AG04450 (cell line): ENCODE results near the gene SORL1-AS1.

Source experiments
- CTCF ChIA-PET: fragments of 300-600, 350-600 bp; formaldehyde crosslinking; extraction: SDS; loops from one replicate; lab custom pipeline; 2022; ENCODE audit warnings: antibody characterized with exemption, inconsistent platforms; lab: Charles Lee
- POLR2A ChIA-PET: fragments of 350-600 bp; formaldehyde crosslinking; extraction: SDS; loops from one replicate; lab custom pipeline; 2021; ENCODE audit warnings: antibody characterized with exemption, inconsistent platforms; lab: Yijun Ruan, JAX
- DNase-seq: peaks from one replicate; pipeline ENCODE4 v3.0.0-alpha.2; 2011; ENCODE audit warnings: low read depth, low spot score
- H3K27ac ChIP-seq: one replicate; pipeline ENCODE4 v1.5.1; 2012; ENCODE audit warnings: low read depth, low read length, control low read depth
- H3K27me3 ChIP-seq: one replicate; pipeline ENCODE4 v1.6.0; 2012; ENCODE audit warnings: low read length; ENCODE audit not compliant: control insufficient read depth, insufficient read depth
- H3K4me3 ChIP-seq: 2 replicates; pipeline ENCODE4 v1.5.1; 2011; ENCODE audit warnings: mild to moderate bottlenecking, low read depth, low read length, control low read depth
- H3K9me3 ChIP-seq: 2 replicates; pipeline ENCODE4 v1.5.1; 2012; ENCODE audit warnings: low read length; ENCODE audit not compliant: control insufficient read depth, insufficient read depth
- CTCF ChIP-seq: IDR thresholded peaks from 2 replicates; pipeline ENCODE4 v1.5.1; 2011; ENCODE audit warnings: low read depth, low read length, control low read depth, inconsistent platforms

The SORL1-AS1 gene

GRCh38 chr11:121437018-121437685 is 15.6 kb downstream of the SORL1-AS1 start:
- ChIA-PET CTCF (no interaction called here), POLR2A (no interaction called here)
- DNase-seq: no peak
- no peak overlapping the region for H3K4me3 ChIP-seq
- no peak overlapping the region for H3K27ac ChIP-seq
- H3K27me3 ChIP-seq: peaks cover 10% of the 10 kb centered on the region
- no peaks in the 10 kb centered on the region for H3K9me3 ChIP-seq
- TF ChIP-seq CTCF: no peak

GRCh38 chr11:121435551-121436511 is 16.9 kb downstream of the SORL1-AS1 start:
- Histone ChIP-seq H3K9me3 (no peaks in the 10 kb centered on the region), H3K27me3 (peaks cover 13% of the 10 kb centered on the region), H3K4me3 (no peak overlapping the region), H3K27ac (no peak overlapping the region)
- ChIA-PET CTCF (no interaction called here), POLR2A (no interaction called here)
- TF ChIP-seq CTCF: no peak
- DNase-seq: no peak

GRCh38 chr11:121435132-121435531 is 17.6 kb downstream of the SORL1-AS1 start:
- TF ChIP-seq CTCF: no peak
- ChIA-PET CTCF (no interaction called here), POLR2A (no interaction called here)
- DNase-seq: no peak
- no peak overlapping the region for H3K4me3 ChIP-seq
- no peaks in the 10 kb centered on the region for H3K9me3 ChIP-seq
- no peak overlapping the region for H3K27ac ChIP-seq
- H3K27me3 ChIP-seq: peaks cover 13% of the 10 kb centered on the region

GRCh38 chr11:121431820-121432526 is 20.8 kb downstream of the SORL1-AS1 start:
- ChIA-PET POLR2A (no interaction called here), CTCF (no interaction called here)
- H3K27me3 ChIP-seq: peaks cover 30% of the 10 kb centered on the region
- no peak for DNase-seq
- H3K27ac ChIP-seq: no peak overlapping the region
- no peak for TF ChIP-seq CTCF
- no peaks in the 10 kb centered on the region for H3K9me3 ChIP-seq
- no peak overlapping the region for H3K4me3 ChIP-seq
